Spleen (tissue), 11 donors: ENCODE results near the gene CTNNA2. TPM values are rescaled to one million over a fixed set of nuclear protein-coding genes. Genes with fewer than 3 reads are reported as not detected.

Source experiments
- DNase-seq: peaks from one replicate; pipeline ENCODE4 v3.0.0-alpha.2; 2020
- H3K27ac ChIP-seq, 8 donors: fragments of 200-600 bp; sonication (generic) in 7 of 8; 1 replicate in 4 of 8; 2 replicates in 4 of 8; pipeline versions ENCODE4 v1.5.0 to v1.8.0; 2016 to 2021; ENCODE audit warnings: inconsistent platforms in 4 of 8, mild to moderate bottlenecking in 4 of 8, moderate library complexity in 1 of 8
- H3K27me3 ChIP-seq, 7 donors: fragments of 200-600 bp; sonication (generic) in 6 of 7; replicated peaks in 1 of 7; 1 replicate in 4 of 7; 2 replicates in 3 of 7; pipeline versions ENCODE4 v1.5.0 to v1.8.0; 2016 to 2021; ENCODE audit warnings: inconsistent platforms in 3 of 7, mild to moderate bottlenecking in 1 of 7
- H3K36me3 ChIP-seq, 6 donors: fragments of 200-600 bp; sonication (generic) in 5 of 6; 1 replicate in 4 of 6; 2 replicates in 2 of 6; pipeline versions ENCODE4 v1.5.0 to v1.8.0; 2016 to 2021; ENCODE audit warnings: inconsistent platforms in 2 of 6
- H3K4me1 ChIP-seq, 6 donors: fragments of 200-600 bp; sonication (generic) in 5 of 6; 1 replicate in 3 of 6; 2 replicates in 3 of 6; pipeline versions ENCODE4 v1.5.0 to v1.8.0; 2016 to 2021; ENCODE audit warnings: inconsistent platforms in 3 of 6
- H3K4me3 ChIP-seq, 8 donors: fragments of 200-600 bp; sonication (generic) in 7 of 8; 1 replicate in 4 of 8; 2 replicates in 4 of 8; pipeline versions ENCODE4 v1.5.0 to v1.8.0; 2016 to 2021; ENCODE audit warnings: inconsistent platforms in 4 of 8, mild to moderate bottlenecking in 4 of 8, moderate library complexity in 2 of 8
- H3K9me3 ChIP-seq, 8 donors: fragments of 200-600 bp; sonication (generic) in 7 of 8; 1 replicate in 4 of 8; 2 replicates in 4 of 8; pipeline versions ENCODE4 v1.5.0 to v1.8.0; 2016 to 2021; ENCODE audit warnings: inconsistent platforms in 4 of 8
- CTCF ChIP-seq, 11 experiments: fragments of 200-600 bp in 7 of 11; fragments of 450-650 bp in 4 of 11; sonication (generic) in 4 of 11; IDR thresholded peaks in 8 of 11; conservative IDR thresholded peaks in 3 of 11; 1 replicate in 7 of 11; 2 replicates in 4 of 11; pipeline versions ENCODE4 v1.4.0 to v1.8.0; 2016 to 2021; ENCODE audit warnings: antibody characterized with exemption in 11 of 11, inconsistent platforms in 4 of 11, mild to moderate bottlenecking in 1 of 11
- POLR2A ChIP-seq, 3 donors: fragments of 450-650 bp; IDR thresholded peaks; one replicate each; pipeline ENCODE4 v1.5.1; 2017; ENCODE audit warnings: antibody characterized with exemption in 3 of 3, mild to moderate bottlenecking in 1 of 3
- POLR2AphosphoS5 ChIP-seq, 3 donors: sonication (generic); formaldehyde crosslinking; IDR thresholded peaks; one replicate each; pipeline ENCODE4 v1.5.1; 2017; ENCODE audit warnings: antibody characterized with exemption in 3 of 3
- WGBS, 5 donors: extraction: QIAGEN DNeasy Blood & Tissue Kit in 3 of 5; methylation state at CpG; one replicate each; pipeline versions ENCODE4 v1.1.5 to v1.1.7; 2013 to 2018; 5-methylcytosine and 5-hydroxymethylcytosine counted together
- intact Hi-C: fragments of 100-400 bp; cut with DNase I; formaldehyde crosslinking; loops from one replicate; pipeline ENCODE4 v1.15.0; 2023; ENCODE audit warnings: low total_unique reads
- polyA plus RNA-seq, 3 donors: library from polyadenylated mRNA; stranded (reverse); fragments of 200-250 nt; gene quantifications; one replicate each; pipeline ENCODE4 v1.2.1, GENCODE V29; 2013
- total RNA-seq, 7 donors: library from RNA; depleted of rRNA in 3 of 7; stranded (reverse); fragments of >200 nt in 3 of 7; fragmentation: NEBNext Ultra II Directional in 4 of 7; extraction: Animal tissue kit (Norgen Biotek cat#: 25700) in 4 of 7; gene quantifications; one replicate each; pipeline versions ENCODE4 v1.1.0 to v1.2.1, GENCODE V29; 2016 to 2021
- donor health status: healthy with polysubstance abuse.
- donor health status: DM: no; HTN: no; CAD: no; lungs with moderate emphysema.
- donor health status: DM: no; HTN: no; CAD: no.
- donor health status: Bipolar disorder and iron deficiency.
- donor health status: healthy.
- donor health status: DM: no; HTN: no; CAD: no.
- donor health status: DM: yes; HTN: yes; CAD: no.

CTNNA2 gene
- total and polyA plus RNA-seq, 10 donors, result not detected

- Histone ChIP-seq H3K36me3 (no peaks in the 10 kb centered on the region), H3K27ac (no peak overlapping the region), H3K4me3 (no peak overlapping the region), H3K9me3 (no peaks in the 10 kb centered on the region), H3K27me3 (no peaks in the 10 kb centered on the region), H3K4me1 (no peaks in the 10 kb centered on the region)
- intact Hi-C loops, result no loop called here
- TF ChIP-seq POLR2AphosphoS5 (IDR thresholded peaks at IDR 0.05) (no peak), CTCF (IDR thresholded peaks at IDR 0.05 in 8 of 11, conservative IDR thresholded peaks at IDR 0.05 in 3 of 11) (no peak), POLR2A (IDR thresholded peaks at IDR 0.05) (no peak)
- no peak for DNase-seq
- WGBS, 5 donors, result 26 to 45% (median 37%) methylated on average over 1 of the region's 1 CpG
Measured at GRCh38 chr2:80506563-80506962, 993.7 kb downstream of the CTNNA2 start.

- Histone ChIP-seq H3K4me3 (no peak overlapping the region), H3K36me3 (no peaks in the 10 kb centered on the region), H3K4me1 (no peaks in the 10 kb centered on the region), H3K27me3 (no peaks in the 10 kb centered on the region), H3K9me3 (peaks cover 0 to 11% (median 0%) of the 10 kb centered on the region in 8 donors), H3K27ac (no peak overlapping the region)
- no peak for DNase-seq
- no peak for TF ChIP-seq POLR2A (IDR thresholded peaks at IDR 0.05)
- TF ChIP-seq CTCF (IDR thresholded peaks at IDR 0.05 in 8 of 11, conservative IDR thresholded peaks at IDR 0.05 in 3 of 11), result no peak
- no peak for TF ChIP-seq POLR2AphosphoS5 (IDR thresholded peaks at IDR 0.05)
- 64 to 80% (median 70%) methylated on average over 3 of the region's 3 CpGs for WGBS, 5 donors
- intact Hi-C loops, result no loop called here
Measured at GRCh38 chr2:80510716-80511115, 997.9 kb downstream of the CTNNA2 start.

GRCh38 chr2:80515964-80516363 is 1003.1 kb downstream of the CTNNA2 start:
- H3K36me3 ChIP-seq, result no peaks in the 10 kb centered on the region
- no peak overlapping the region for H3K4me3 ChIP-seq
- no peaks in the 10 kb centered on the region for H3K27me3 ChIP-seq
- H3K9me3 ChIP-seq, result peaks cover 0 to 11% (median 0%) of the 10 kb centered on the region in 8 donors
- TF ChIP-seq POLR2AphosphoS5 (IDR thresholded peaks at IDR 0.05) (no peak), POLR2A (IDR thresholded peaks at IDR 0.05) (no peak), CTCF (IDR thresholded peaks at IDR 0.05 in 8 of 11, conservative IDR thresholded peaks at IDR 0.05 in 3 of 11) (no peak)
- H3K4me1 ChIP-seq, result no peaks in the 10 kb centered on the region
- WGBS, 5 donors, result 80 to 91% (median 87%) methylated on average over 3 of the region's 3 CpGs
- no peak for DNase-seq
- intact Hi-C loops, result no loop called here
- H3K27ac ChIP-seq, result no peak overlapping the region

GRCh38 chr2:80517316-80517715 is 1004.5 kb downstream of the CTNNA2 start:
- intact Hi-C loops, result no loop called here
- H3K27ac ChIP-seq, result no peak overlapping the region
- H3K9me3 ChIP-seq, result peaks cover 0 to 11% (median 0%) of the 10 kb centered on the region in 8 donors
- H3K4me1 ChIP-seq, result no peaks in the 10 kb centered on the region
- no peaks in the 10 kb centered on the region for H3K27me3 ChIP-seq
- 38 to 63% (median 54%) methylated on average over 3 of the region's 3 CpGs for WGBS, 5 donors
- H3K4me3 ChIP-seq, result no peak overlapping the region
- TF ChIP-seq POLR2A (IDR thresholded peaks at IDR 0.05) (no peak), CTCF (IDR thresholded peaks at IDR 0.05 in 8 of 11, conservative IDR thresholded peaks at IDR 0.05 in 3 of 11) (no peak), POLR2AphosphoS5 (IDR thresholded peaks at IDR 0.05) (no peak)
- DNase-seq, result no peak
- no peaks in the 10 kb centered on the region for H3K36me3 ChIP-seq
